ENCODE measurements around the gene THOC1. TPM values are rescaled to one million over a fixed set of nuclear protein-coding genes. Genes with fewer than 3 reads are reported as not detected.
"Not testable (repeated sequence)": the region's sequence is repeated elsewhere in the genome, so short reads cannot be mapped to it uniquely, and the experiment has no call there.

Gene THOC1
- total and polyA plus RNA-seq, 8 donors: 14.2 to 122 (median 30.6) TPM

DNA sequence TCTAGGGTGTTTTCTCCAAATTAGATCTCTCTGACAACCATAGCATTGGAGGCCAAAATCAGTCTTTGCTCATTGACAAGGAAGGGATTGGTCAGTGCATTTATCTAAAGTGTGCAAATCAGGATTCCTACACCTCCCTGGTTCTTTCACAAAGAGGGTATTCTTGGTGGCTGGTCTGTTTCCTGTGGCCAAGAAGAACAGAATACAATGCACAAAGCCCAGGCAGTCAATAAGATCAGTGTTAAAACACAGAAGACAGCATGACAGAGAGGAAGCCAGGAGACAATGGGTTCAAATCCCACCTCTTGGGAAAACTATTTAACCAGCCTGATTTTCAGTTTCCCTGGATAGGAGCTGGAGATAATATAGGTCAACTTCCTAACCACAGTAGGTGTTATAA is 46.1 kb upstream of the THOC1 start:
- no peaks in the 10 kb centered on the region for H3K36me3 ChIP-seq
- no peak for DNase-seq
- no peaks in the 10 kb centered on the region for H3K9me3 ChIP-seq
- no peak for TF ChIP-seq POLR2AphosphoS5 (IDR thresholded peaks at IDR 0.05)
- no peak for TF ChIP-seq POLR2A (IDR thresholded peaks at IDR 0.05)
- TF ChIP-seq, protein P1, sequence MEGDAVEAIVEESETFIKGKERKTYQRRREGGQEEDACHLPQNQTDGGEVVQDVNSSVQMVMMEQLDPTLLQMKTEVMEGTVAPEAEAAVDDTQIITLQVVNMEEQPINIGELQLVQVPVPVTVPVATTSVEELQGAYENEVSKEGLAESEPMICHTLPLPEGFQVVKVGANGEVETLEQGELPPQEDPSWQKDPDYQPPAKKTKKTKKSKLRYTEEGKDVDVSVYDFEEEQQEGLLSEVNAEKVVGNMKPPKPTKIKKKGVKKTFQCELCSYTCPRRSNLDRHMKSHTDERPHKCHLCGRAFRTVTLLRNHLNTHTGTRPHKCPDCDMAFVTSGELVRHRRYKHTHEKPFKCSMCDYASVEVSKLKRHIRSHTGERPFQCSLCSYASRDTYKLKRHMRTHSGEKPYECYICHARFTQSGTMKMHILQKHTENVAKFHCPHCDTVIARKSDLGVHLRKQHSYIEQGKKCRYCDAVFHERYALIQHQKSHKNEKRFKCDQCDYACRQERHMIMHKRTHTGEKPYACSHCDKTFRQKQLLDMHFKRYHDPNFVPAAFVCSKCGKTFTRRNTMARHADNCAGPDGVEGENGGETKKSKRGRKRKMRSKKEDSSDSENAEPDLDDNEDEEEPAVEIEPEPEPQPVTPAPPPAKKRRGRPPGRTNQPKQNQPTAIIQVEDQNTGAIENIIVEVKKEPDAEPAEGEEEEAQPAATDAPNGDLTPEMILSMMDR (IDR thresholded peaks at IDR 0.05): no peak
- TF ChIP-seq EP300 (IDR thresholded peaks at IDR 0.05): no peak
- H3K4me3 ChIP-seq: no peak overlapping the region
- no peaks in the 10 kb centered on the region for H3K27me3 ChIP-seq
- intact Hi-C loops (cut with DNase I; ENCODE audit: low total_unique reads): no loop called here
- no peaks in the 10 kb centered on the region for H3K4me1 ChIP-seq
- H3K27ac ChIP-seq: no peak overlapping the region

DNA sequence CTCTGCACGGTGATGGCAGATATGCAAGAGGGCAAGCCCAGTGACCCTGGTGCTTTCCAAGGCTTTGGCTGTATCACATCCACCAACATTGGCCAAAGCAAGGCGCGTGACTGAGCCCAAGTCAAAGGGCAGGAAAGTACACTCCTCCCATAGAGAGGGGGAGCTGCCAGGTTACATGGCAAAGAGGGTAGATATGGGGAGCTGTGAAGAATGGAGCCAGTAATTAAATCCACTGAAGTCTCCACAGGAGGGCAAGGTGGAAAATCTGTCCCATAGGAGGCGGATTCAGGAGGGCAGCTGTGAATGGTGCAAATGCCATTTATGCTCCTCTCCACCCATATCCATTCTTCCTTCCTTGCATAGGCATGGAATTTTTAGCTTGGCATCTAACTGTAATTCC is 44.6 kb upstream of the THOC1 start:
- no peak for DNase-seq
- H3K27ac ChIP-seq: no peak overlapping the region
- no peaks in the 10 kb centered on the region for H3K9me3 ChIP-seq
- intact Hi-C loops (cut with DNase I; ENCODE audit: low total_unique reads): no loop called here
- no peaks in the 10 kb centered on the region for H3K4me1 ChIP-seq
- TF ChIP-seq POLR2AphosphoS5 (IDR thresholded peaks at IDR 0.05) (no peak), EP300 (IDR thresholded peaks at IDR 0.05) (no peak), POLR2A (IDR thresholded peaks at IDR 0.05) (no peak)
- TF ChIP-seq, protein P1 (IDR thresholded peaks at IDR 0.05): no peak
- no peaks in the 10 kb centered on the region for H3K36me3 ChIP-seq
- no peak overlapping the region for H3K4me3 ChIP-seq
- WGBS, 5 donors: 53 to 82% (median 62%) methylated on average over 4 of the region's 4 CpGs
- H3K27me3 ChIP-seq: no peaks in the 10 kb centered on the region

DNA sequence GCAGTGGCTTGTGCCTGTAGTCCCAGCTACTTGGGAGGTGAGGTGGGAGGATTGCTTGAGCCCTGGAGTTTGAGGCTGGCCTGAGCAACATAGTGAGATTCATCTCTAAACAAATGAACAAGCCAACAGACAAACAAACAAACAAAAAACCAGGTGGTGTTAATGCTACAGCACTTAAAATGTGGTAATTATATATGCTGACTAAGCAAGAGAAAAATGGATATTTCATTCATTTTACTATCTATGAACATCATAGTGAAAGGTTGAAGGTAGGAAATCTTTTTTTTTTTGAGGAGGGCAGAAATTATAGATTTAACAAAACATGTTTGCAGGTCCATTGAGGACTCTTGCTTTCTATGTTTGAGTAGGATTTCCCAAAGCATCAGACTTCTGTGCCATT is 42.2 kb upstream of the THOC1 start:
- TF ChIP-seq, protein P1 (IDR thresholded peaks at IDR 0.05): no peak
- TF ChIP-seq POLR2AphosphoS5 (IDR thresholded peaks at IDR 0.05): no peak
- Histone ChIP-seq H3K27me3 (no peaks in the 10 kb centered on the region), H3K36me3 (no peaks in the 10 kb centered on the region), H3K4me1 (no peaks in the 10 kb centered on the region), H3K27ac (no peak overlapping the region), H3K4me3 (no peak overlapping the region), H3K9me3 (no peaks in the 10 kb centered on the region)
- intact Hi-C loops (cut with DNase I; ENCODE audit: low total_unique reads): no loop called here
- no peak for DNase-seq

DNA sequence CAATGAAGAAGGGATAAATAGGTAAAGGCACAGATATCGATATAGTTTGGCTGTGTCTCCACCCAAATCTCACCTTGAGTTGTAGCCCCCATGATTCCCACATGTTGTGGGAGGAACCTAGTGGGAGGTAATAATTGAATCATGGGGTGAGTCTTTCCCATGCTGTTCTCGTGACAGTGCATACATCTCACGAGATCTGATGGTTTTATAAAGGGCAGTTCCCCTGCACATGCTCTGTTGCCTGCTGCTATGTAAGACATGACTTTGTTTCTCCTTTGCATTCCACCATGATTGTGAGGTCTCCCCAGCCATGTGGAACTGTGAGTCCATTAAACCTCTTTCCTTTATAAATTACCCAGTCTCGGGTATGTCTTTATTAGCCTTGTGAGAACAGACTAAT is 40.2 kb upstream of the THOC1 start:
- intact Hi-C loops (cut with DNase I; ENCODE audit: low total_unique reads); H3K36me3 ChIP-seq; H3K27ac ChIP-seq; H3K9me3 ChIP-seq; H3K4me1 ChIP-seq; DNase-seq; H3K27me3 ChIP-seq; H3K4me3 ChIP-seq: not testable (repeated sequence)
- 81 to 94% (median 91%) methylated on average over 4 of the region's 4 CpGs for WGBS, 5 donors

DNA sequence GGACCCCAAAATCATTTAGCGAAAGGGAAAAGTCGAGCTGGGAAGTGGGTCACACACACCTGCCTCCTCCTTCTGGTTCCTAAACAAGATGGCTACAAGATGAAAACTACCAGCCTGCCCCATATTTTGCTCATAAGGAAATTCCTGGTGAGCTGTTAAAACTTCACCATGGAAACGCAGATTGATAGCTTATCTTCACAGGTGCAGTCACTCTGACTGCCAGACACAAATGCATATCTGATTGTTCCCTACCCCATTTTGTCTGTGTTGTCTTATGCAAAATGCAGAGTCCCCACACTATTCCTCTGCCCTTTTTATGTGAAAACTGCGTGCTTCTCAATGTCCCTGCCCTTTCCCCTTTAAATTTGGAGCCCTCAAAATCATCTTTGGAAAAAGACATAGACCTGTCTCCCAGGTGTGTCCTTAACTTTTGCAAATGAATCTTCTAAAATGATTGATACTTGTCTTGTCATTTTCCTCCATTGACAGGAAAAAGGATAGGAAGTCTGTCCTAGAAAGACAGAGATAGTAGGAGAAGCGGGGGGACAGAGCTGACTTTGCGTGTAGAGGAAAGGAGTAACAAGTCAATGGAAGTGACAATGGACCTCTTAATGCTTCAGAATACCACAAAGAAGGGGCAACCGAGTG is 38.9 kb upstream of the THOC1 start:
- Histone ChIP-seq H3K4me3 (no peak overlapping the region), H3K36me3 (no peaks in the 10 kb centered on the region), H3K4me1 (no peaks in the 10 kb centered on the region), H3K9me3 (no peaks in the 10 kb centered on the region), H3K27ac (no peak overlapping the region), H3K27me3 (no peaks in the 10 kb centered on the region)
- TF ChIP-seq POLR2AphosphoS5 (IDR thresholded peaks at IDR 0.05) (no peak), POLR2A (IDR thresholded peaks at IDR 0.05) (no peak), EP300 (IDR thresholded peaks at IDR 0.05) (no peak)
- TF ChIP-seq, protein P1 (IDR thresholded peaks at IDR 0.05): no peak
- intact Hi-C loops (cut with DNase I; ENCODE audit: low total_unique reads): no loop called here
- DNase-seq: no peak
- WGBS, 5 donors: 70 to 77% (median 71%) methylated on average over 7 of the region's 7 CpGs
